OCI-LY1 (cell line): ENCODE data around the gene NMT1.

Experiments
- EZH2 ChIP-seq: fragments of 200-600 bp; sonication (generic), shearing (Covaris generic); IDR thresholded peaks from 2 replicates; pipeline ENCODE4 v1.8.0; 2017; ENCODE audit warnings: borderline replicate concordance, mixed run types, mild to moderate bottlenecking, antibody characterized with exemption, low read length, moderate library complexity, mixed read lengths
- TF ChIP-seq, protein P1 (sequence below): fragments of 200-600 bp; sonication (generic), shearing (Covaris generic); IDR thresholded peaks from 2 replicates; pipeline ENCODE4 v1.5.1; 2017; ENCODE audit warnings: mild to moderate bottlenecking, antibody characterized with exemption, low read length, moderate library complexity, mixed read lengths

DNA sequence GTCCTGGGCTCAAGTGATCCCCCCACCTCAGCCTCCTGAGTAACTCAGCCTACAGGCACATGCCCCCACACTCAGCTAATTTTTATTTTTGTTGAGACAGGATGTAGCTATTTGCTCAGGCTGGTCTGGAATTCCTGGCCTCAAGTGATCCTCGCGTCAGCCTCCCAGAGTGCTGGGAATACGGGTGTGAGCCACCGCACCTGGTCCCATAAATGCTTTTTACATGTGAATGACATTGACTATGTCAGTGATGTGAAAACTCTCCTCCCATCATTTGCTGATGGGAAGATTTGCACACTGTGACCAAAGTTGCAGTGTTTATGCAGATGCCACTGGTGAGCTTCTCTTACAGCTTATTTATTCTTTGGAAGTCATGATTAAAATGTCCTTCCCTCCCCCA lies 56.2 kb downstream of the NMT1 start:
- TF ChIP-seq, protein P1, sequence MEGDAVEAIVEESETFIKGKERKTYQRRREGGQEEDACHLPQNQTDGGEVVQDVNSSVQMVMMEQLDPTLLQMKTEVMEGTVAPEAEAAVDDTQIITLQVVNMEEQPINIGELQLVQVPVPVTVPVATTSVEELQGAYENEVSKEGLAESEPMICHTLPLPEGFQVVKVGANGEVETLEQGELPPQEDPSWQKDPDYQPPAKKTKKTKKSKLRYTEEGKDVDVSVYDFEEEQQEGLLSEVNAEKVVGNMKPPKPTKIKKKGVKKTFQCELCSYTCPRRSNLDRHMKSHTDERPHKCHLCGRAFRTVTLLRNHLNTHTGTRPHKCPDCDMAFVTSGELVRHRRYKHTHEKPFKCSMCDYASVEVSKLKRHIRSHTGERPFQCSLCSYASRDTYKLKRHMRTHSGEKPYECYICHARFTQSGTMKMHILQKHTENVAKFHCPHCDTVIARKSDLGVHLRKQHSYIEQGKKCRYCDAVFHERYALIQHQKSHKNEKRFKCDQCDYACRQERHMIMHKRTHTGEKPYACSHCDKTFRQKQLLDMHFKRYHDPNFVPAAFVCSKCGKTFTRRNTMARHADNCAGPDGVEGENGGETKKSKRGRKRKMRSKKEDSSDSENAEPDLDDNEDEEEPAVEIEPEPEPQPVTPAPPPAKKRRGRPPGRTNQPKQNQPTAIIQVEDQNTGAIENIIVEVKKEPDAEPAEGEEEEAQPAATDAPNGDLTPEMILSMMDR, result no peak
- TF ChIP-seq EZH2, result no peak
